Measurements from ENCODE around the gene HLA-A.

HLA-A gene

DNA sequence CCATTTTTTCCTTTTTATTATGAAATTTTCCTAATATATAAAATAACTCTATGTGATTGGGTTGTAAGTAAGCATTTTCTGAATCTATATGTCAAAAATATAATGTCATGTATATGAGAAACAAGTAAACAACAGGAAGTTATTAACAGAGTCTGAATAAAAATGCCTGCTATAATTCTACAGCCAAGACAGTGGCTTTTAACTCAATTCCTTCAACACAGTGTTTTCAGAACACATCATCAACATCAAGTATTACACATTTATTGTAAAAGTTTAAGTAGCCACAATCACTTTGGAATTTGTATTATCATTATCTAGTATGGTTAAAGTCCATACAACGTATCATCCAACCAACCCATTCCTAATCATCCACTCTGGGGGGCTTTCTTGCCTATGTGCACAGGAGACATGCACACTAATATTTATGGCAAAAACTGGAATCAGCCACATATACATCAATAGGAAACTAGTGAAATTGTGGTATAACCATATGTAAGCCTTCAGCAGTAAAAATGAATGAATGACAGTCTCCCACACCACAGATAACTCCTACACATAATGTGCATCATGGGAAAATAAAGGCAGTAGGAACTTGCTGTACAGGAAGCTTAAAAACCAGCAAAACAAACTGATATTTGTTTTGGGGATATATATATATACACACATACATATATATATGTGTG lies 6.9 kb upstream of the HLA-A start:
- no peak for DNase-seq

DNA sequence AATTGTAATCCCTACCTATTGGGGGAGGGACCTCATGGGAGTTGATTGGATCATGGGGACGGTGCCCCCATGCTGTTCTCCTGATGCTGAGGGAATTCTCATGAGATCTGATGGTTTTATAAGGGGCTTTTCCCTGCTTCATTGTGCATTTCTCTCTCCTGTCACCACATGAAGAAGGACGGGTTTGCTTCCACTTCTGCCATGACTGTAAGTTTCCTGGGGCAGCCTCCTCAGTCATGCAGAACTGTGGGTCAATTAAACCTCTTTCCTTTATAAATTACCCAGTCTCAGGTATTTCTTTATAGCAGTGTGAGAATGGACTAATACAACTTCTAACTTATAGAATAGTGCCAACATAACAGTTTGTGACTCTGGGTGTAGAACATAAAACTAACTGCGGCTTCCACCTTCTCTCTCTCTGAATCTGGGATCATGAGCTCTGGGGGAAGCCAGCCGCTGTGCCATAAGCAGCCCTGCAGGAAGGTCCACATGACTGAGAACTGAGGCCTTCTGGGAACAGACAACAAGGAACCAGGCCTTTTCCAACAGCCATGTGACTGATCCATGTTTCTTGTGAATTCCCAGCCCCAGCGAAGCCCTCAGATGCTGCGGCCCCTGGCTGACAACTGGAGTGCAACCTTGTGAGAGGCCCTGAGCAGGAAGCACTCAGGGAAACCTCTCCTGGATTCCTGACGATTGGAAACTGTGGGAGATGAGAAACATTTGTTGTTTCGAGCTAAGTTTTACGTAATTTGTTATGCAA lies 3.4 kb upstream of the HLA-A start:
- DNase-seq: no peak

DNA sequence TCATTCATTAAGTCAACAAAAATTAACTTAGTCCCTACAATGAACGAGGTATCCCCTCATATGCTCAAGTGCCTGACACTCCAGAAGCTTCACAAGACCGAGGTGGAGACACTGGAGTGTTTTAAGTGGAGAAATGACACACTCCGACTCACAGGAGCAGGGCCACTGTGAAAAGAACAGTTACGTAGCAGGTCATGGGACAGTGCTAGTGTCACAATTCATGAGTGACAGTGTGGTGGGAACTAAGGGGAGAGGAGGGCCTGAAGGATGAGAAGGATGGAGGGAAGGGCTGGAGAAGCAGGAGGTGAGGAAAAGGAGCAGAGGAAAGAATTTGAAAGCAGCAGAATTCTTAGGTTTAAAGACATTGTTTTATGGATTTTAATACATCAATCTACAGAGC lies 1.3 kb upstream of the HLA-A start:
- DNase-seq: no peak

DNA sequence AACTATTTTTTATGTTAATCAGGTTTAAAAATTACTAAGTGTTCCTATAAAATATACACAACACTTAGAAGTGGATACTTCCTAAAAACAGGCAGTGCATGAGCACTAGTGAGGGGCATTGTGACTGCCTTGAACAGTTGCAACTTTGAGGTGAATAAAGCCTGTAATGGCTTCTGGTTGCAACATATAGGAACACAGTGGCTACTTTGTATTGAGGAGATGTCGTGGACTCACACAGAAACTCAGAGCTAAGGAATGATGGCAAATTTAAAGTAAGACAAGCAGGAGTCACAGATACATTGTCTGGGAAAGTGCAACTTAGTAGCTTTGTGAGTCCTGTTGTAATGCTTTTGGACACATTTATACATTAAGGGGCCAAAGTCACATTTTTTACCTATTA lies 861 bp upstream of the HLA-A start:
- no peak for DNase-seq

DNA sequence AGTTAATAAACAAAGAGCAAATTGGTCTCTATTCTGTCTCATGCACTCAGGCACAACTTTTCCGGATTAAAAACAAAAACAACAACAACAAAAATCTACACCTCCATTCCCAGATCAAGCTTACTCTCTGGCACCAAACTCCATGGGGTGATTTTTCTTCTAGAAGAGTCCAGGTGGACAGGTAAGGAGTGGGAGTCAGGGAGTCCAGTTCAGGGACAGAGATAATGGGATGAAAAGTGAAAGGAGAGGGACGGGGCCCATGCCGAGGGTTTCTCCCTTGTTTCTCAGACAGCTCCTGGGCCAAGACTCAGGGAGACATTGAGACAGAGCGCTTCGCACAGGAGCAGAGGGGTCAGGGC lies 437 bp upstream of the HLA-A start:
- DNase-seq: no peak

DNA sequence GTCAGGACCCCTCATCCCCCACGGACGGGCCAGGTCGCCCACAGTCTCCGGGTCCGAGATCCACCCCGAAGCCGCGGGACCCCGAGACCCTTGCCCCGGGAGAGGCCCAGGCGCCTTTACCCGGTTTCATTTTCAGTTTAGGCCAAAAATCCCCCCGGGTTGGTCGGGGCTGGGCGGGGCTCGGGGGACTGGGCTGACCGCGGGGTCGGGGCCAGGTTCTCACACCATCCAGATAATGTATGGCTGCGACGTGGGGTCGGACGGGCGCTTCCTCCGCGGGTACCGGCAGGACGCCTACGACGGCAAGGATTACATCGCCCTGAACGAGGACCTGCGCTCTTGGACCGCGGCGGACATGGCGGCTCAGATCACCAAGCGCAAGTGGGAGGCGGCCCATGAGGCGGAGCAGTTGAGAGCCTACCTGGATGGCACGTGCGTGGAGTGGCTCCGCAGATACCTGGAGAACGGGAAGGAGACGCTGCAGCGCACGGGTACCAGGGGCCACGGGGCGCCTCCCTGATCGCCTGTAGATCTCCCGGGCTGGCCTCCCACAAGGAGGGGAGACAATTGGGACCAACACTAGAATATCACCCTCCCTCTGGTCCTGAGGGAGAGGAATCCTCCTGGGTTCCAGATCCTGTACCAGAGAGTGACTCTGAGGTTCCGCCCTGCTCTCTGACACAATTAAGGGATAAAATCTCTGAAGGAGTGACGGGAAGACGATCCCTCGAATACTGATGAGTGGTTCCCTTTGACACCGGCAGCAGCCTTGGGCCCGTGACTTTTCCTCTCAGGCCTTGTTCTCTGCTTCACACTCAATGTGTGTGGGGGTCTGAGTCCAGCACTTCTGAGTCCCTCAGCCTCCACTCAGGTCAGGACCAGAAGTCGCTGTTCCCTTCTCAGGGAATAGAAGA lies 978 bp downstream of the HLA-A start:
- no peak for DNase-seq

DNA sequence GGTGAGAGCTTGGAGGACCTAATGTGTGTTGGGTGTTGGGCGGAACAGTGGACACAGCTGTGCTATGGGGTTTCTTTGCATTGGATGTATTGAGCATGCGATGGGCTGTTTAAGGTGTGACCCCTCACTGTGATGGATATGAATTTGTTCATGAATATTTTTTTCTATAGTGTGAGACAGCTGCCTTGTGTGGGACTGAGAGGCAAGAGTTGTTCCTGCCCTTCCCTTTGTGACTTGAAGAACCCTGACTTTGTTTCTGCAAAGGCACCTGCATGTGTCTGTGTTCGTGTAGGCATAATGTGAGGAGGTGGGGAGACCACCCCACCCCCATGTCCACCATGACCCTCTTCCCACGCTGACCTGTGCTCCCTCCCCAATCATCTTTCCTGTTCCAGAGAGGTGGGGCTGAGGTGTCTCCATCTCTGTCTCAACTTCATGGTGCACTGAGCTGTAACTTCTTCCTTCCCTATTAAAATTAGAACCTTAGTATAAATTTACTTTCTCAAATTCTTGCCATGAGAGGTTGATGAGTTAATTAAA lies 3.0 kb downstream of the HLA-A start:
- no peak for DNase-seq

DNA sequence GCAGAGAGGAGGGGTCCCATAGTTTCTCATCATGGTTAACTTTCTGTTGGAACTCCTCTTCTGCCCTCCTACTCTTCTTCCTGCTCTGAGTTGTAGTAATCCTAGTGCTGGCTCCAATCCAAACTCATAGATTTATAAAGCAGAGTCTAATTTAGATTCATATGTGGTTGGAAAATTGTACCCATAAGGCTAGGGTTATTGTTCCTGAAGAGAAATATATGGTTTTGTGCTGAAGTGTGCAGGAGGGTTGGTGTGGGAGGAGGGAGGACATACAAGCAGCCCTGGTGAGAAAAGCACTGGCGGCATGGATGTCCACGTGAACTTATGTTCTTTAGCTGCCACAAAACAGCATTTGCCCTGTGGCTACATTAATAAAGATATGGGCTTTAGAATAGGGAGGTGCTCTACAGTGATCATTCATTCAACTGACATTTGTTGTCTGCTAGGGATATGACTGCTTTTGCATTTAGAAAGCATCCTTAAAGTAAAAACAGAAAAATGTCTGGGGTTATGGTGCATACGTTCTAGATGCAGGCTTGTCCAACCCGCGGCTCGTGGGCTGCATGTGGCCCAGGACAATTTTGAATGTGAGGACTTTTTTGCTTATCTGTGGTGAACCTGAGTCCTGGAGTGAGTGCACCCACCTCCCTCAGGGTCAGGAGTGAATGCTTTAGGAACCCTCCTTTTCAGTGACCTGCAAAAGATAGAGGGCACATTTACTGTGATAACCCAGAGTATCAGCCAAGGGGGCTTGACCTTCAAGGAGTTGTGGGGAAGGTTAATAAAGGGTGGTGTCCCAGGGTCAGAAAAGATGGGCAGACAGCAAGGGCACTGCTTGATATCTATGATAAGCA lies 4.1 kb downstream of the HLA-A start:
- DNase-seq: no peak

DNA sequence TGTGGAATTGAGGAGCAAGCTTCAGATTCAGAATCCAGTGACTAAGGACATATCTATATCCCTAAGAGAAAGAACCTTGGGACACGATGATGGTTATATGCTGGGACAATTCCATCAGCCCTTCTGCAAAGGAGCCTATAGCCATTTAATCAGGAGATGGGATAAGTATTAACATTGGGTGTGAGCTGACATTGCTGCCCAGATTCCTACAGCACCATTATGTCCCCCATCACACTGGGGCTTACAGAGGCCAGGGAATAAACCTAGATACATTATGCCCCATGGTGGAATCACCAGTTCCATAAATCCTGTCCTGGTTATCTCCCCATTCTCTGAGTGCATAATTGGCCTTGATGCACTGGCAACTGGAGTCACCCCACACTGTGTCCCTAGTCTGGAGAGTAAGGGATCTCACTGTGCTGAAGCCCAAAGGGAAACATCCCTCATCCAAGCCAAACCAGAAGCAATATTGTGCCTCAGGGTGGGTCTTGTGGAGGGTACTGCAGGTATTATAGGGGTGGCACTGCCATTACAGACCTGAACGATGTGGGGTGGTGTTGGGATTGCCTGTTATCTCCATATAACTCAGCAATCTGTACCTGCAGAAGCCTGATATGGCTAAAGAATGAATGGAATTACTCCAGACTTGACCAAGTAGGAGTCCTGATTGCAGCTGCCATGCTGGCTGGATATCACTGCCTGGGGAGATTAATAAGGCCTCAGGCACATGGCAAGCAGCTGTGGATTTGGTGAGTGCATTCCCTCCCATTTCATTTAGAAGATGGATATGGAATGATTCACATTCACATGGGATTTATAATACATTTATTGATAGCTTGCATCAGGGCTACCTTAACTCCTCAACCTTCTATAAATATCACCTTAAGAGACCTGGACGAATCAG lies 5.0 kb downstream of the HLA-A start:
- DNase-seq: no peak

DNA sequence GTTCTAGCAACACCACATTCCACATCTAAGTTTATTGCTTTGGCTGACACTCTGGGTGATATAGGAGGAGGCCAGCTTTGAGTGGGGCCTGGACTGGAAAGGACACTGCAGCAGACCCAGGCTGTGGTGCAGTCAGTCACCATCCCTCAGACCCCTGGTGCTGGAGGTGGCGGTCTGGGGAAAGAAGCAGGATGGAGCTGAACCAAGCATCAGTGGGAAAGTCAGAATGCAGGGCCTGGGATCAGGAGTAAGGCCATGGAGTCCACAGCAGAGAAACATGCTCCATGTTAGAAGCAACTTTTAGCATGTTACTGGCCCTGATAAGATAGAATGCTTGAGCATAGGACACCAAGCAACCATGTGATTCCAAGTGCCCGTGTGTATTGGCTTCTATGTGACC lies 5.9 kb downstream of the HLA-A start:
- no peak for DNase-seq

DNA sequence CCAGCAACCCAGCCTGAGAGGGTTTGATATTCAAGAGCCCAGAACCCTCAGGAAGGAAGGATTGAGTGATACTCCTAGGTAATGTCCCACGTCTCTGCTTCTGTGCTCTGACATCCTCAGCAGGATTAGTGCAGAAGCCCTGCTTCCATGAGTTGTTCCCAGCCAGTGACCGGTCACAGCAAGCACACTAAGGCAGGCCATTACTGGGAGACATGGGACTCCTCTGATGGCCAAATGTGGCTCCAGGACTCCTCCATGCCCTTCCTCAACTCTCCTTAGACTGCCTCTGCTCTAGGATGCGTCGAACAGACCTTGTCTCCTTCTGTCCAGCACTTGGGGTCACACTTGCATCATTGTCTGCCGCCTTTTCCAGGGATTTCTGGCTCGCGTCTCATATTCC lies 7.6 kb downstream of the HLA-A start:
- no peak for DNase-seq

DNA sequence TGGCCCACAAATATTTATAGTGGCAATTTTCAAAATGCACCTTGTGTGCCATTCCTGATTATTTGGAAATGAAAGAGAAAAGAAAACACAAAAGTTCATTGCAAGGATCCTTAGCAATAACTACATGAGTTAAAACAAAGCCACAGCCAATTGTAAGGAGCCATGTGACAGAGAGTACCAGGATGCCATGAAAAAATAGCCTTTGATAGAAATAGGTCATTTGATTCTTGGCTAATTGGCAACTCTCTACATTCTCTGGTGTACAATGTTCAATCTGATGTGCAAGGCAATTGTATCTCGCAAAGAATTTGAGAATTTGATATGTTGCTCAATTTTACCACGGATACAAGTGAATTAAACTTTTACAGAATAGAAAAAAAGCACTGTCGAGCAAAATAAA lies 9.6 kb downstream of the HLA-A start:
- no peak for DNase-seq

DNA sequence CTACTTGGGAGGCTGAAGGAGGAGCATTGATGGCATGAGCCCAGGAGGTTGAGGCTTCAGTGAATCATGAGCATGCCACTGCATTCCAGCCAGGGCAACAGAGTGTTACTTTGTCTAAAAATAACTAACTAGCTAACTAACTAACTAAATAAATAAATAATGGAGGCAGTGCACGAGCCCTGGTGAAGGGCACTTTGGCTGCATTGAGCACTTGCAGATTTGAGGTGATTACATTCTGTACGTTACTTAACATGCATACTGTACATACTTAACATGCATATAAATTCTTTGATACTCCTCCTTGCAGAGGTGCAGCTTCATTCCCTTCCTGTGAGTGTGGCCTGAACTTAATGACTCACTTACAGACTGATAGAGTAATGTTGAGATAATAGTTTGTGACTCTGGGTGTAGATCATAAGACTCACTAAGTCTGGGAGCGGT lies 10.7 kb downstream of the HLA-A start:
- DNase-seq: no peak

DNA sequence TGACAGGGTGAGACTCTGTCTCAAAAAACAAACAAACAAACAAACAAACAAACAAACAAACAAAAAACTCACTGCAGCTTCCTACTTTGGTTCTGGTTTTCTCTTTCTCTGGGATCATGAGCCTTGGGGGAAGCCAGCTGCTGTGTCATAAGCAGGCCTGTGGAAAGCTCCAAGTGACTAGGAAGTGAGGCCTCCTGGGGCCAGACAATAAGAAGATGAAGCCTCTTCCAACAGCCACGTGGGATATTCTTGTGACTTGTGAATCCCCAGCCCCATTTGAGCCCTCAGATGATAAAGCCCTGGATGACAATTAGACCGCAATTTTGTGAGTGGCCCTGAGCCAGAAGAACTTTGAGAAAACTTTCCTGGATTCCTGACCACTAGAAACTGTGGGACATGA lies 11.4 kb downstream of the HLA-A start:
- no peak for DNase-seq

DNA sequence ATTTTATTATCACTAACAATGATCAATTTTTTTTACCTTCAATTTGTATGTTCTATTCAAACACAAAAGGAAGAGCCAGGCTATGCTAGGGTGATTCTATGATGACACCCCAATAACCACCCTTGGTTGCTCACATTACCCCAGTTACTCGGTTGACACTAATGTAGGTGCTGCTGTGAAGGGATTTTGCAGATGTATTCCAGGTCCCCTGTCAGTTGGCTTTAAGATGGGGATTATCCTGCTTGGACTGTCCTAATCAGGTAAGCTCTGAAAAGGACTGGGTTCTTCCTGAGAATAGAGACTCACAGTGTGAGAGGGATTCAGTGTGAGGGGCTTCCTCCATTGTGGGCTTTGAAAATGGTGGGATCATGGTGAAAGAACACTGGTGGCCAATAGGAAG lies 11.9 kb downstream of the HLA-A start:
- DNase-seq: no peak

DNA sequence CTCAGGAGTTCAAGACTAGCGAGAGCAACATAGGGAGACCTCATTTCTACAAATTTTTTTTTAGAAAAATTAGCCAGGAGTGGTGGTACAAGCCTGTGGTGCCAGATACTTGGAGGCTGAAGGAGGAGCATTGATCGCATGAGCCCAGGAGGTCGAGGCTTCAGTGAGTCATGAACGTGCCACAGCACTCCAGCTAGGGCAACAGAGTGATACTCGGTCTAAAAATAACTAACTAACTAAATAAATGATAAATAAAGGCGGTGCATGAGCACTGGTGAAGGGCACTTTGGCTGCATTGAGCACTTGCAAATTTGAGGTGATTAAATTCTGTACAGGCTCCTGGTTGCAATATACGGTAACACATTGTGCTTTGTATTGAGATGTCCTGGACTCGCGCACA lies 13.5 kb downstream of the HLA-A start:
- no peak for DNase-seq

DNA sequence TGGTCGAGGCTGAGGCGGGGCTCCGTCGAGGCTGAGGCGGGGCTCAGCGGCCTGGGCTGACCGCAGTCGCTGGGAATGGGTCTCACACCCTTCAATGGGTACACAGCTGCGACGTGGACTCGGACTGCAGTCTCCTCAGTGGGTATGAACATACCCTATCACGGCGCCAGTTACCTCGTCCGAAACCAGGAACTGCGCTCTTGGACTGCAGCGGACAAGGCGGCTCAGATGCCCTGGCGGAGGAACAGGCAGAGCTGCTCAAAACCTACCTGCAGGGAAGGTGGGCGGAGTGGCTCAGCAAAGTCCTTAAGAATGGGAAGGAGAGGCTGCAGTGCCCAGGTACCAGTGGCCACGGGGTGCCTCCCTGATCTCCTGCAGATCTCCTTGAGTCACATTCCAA lies 14.2 kb downstream of the HLA-A start:
- DNase-seq: no peak

DNA sequence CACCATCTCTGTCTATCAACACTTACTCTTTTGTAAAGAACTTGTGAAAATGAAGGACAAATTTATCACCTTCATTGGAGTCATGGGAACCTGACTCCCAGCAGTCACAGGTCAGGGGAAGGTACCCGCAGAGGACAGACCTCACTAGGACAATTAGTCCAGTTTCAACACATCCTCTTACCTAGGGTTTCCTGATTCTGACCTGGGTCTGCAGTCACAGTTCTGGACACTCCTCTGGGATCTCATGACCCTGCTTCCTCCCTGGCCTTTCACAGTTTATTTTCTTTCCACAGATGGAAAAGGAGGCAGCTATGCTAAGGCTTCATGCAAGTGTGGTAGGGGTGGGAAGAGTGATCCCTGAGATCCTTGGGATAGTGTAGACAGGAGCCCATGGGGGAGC lies 15.7 kb downstream of the HLA-A start:
- no peak for DNase-seq

DNA sequence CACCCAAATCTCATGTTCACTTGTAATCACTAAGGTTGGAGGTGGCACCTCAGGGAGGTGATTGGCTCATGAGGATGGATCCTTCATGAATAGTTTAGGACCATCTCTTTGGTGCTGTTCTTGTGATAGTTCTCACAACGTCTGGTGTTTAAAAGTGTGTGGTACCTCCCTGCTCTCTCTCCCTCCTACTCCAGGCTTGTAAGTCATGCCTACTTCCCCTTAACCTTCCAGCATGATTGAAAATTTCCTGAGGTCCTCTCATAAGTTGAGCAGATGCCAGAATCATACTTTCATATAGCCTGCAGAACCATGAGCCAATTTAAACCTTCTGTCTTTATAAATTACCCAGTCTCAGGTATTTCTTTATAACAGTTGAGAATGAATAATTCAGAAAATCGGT lies 16.6 kb downstream of the HLA-A start:
- DNase-seq: no peak

DNA sequence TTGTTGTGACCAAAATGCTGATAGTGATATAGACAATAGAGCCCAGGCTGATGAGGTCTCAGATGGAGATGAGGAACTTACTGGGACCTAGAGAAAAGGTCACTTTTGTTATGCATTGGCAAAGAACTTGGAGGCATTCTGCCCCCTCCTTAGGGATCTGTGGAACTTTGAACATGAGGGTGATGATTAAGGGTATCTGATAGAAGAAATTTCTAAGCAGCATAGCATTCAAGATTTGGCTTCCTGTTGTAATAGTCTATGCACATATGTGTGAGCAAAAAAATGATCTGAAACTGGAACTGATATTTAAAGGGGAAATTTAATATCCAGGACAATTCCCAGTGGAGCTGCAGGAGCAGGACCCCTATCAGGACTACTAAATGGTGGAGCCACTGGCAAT lies 17.1 kb downstream of the HLA-A start:
- no peak for DNase-seq

DNA sequence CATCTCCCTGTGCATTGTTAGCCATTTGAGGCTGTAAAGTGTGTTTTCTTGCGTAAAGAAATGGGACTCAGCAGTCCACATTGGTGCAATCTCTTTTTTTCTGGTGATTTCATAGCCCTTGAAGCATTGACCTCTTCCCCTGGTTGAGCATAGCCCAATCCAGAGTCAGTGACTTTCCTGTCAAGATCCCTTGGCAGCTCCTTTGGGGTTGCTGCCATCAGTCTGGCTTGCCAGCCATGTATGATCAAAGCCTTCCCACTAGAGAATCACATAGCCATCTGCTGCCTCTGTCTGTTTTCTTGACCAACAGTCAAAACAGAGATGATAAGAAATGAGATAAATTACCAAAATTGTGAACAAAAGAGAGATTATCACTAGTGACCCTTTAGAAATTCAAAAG lies 19.6 kb downstream of the HLA-A start:
- no peak for DNase-seq

Data from NCI-H2171 treated with DMSO at 0.1 percent for 48 hours (cell line).